Measurements from ENCODE around the gene PDXK. TPM values are rescaled to one million over a fixed set of nuclear protein-coding genes. Genes with fewer than 3 reads are reported as not detected.
A peak's percentile ranks its signal among the peaks of the same experiment; 100 is the strongest.

The PDXK gene
- total and polyA plus RNA-seq, 7 experiments from 2014 or later: 27.8 to 103 (median 74.2) TPM

DNA sequence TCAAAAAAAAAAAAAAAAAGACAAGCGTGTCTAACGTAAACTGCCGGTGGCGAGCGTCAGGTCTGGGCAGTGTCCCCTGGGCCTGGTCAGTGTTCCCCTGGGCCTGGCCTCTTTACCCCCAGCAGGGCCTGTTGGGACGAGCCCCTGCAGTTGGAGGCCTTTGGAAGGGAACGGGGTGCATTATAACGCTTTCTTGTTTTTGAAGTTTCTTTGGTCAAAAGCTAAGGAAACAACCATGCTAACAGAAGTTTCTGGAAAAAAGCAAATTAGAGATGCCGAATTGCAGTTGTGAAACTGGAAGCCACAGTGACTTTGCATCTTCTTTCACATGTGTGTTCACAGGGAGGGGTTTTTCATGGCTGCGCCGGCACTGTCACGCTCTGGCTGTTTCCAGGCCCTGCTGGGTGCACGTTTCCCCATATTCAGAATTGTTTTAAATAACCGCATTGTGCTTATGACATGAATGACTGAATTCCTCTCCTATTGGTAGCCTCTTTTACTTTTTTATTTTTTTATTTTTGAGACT, 86.4 kb downstream of the PDXK start:
- Mint-ChIP-seq H3K27ac (peak overlapping the region in 1 of 9 donors; percentile 57), H3K36me3 (peaks cover 0 to 27% (median 0%) of the 10 kb centered on the region in 5 donors), H3K9me3 (no peaks in the 10 kb centered on the region), H3K4me3 (no peak overlapping the region), H3K4me1 (peaks cover 0 to 12% (median 0%) of the 10 kb centered on the region in 7 donors), H3K27me3 (no peaks in the 10 kb centered on the region)
- ChIA-PET POLR2A (interaction anchor here (0.6 kb wide), 1 partner anchor 530 kb away, joined by 3 read pairs; no protein-coding TSS in a partner anchor), CTCF (no interaction called here)
- Histone ChIP-seq H3K27ac (ENCODE audit: low read depth, low read length) (no peak overlapping the region), H3K4me3 (ENCODE audit: low read length) (no peak overlapping the region), H3K36me3 (ENCODE audit: control insufficient read depth in 2 of 3, insufficient read depth in 3 of 3, low read length in 3 of 3) (peaks cover 0 to 53% (median 0%) of the 10 kb centered on the region in 3 experiments), H3K4me1 (ENCODE audit: control insufficient read depth in 2 of 2, insufficient read depth in 2 of 2, low read length in 2 of 2) (no peaks in the 10 kb centered on the region), H3K9me3 (ENCODE audit: control insufficient read depth in 2 of 3, low read length in 3 of 3) (no peaks in the 10 kb centered on the region), H3K27me3 (ENCODE audit: control insufficient read depth in 2 of 2, insufficient read depth in 2 of 2, low read length in 2 of 2) (no peaks in the 10 kb centered on the region)
- intact Hi-C loops (cut with micrococcal nuclease): no loop called here
- DNase-seq: no peak
- ATAC-seq: peak; percentile 83

DNA sequence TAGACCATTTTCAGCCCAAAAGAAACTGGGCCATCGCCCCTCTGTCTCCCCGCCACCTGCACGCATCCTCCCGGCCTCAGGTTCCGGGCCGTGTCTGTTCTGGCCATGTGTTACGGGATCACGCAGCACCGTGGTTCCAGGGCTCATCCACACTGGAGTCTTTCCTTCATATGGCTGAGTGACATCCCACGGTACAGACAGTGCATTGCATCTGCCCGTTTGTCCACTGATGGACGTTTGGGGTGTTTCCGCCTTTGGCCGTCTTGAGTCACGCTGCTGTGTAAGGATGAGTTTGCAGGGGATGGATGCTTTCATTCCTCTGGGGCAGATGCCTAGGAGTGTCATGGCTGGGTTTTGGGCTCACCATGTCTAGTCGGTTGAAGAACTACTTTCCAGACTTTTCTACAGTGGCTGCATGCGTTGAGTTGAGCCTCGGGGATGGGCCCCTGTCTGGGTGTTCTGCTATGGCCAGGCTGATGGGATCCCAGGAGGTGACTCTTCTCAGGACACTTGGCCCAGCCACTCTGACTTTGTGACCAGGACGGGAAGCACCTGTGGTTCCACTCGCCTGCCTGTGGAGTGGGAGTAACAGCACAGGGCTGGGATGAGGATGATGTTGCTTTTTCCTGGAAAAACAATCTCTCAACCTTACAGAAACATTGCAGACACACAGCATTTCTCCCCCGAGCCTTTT, 87.2 kb downstream of the PDXK start:
- H3K4me1 ChIP-seq (ENCODE audit: control insufficient read depth in 2 of 2, insufficient read depth in 2 of 2, low read length in 2 of 2): no peaks in the 10 kb centered on the region
- no peak for ATAC-seq
- CTCF ChIA-PET: no interaction called here

DNA sequence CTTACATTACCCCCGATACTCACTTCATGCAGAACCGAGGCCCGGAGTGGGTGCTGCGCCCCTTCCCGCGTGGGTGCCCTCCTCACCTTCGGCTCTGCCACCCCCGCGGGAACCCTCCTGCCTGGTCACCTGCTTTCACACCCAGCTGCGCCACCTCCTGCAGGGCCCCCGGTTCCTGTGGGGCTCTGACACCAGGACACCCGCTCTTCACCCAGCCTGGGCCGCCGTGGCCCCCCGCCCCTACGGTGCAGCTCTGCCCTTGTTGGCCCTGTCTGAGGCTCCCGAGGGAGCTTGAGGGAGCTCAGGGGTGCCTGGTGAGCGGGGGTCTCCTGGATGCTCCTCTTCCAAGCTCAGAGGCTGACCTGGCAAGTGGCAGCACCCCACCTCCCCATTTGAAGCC, 89.4 kb downstream of the PDXK start:
- ChIA-PET POLR2A (no interaction called here), CTCF (interaction anchor here (0.7 to 1.9 kb wide), 3 partner anchors 110 to 132 kb away, joined by 6 to 8 read pairs (median 7); no protein-coding TSS in a partner anchor)
- Histone ChIP-seq H3K4me3 (ENCODE audit: low read length) (no peak overlapping the region), H3K27me3 (ENCODE audit: control insufficient read depth in 2 of 2, insufficient read depth in 2 of 2, low read length in 2 of 2) (no peaks in the 10 kb centered on the region), H3K36me3 (ENCODE audit: control insufficient read depth in 2 of 3, insufficient read depth in 3 of 3, low read length in 3 of 3) (peaks cover 0 to 22% (median 0%) of the 10 kb centered on the region in 3 experiments), H3K4me1 (ENCODE audit: control insufficient read depth in 2 of 2, insufficient read depth in 2 of 2, low read length in 2 of 2) (no peaks in the 10 kb centered on the region), H3K27ac (ENCODE audit: low read depth, low read length) (no peak overlapping the region), H3K9me3 (ENCODE audit: control insufficient read depth in 2 of 3, low read length in 3 of 3) (no peaks in the 10 kb centered on the region)
- Mint-ChIP-seq H3K36me3 (peaks cover 0 to 3% (median 0%) of the 10 kb centered on the region in 5 donors), H3K4me1 (peaks cover 0 to 17% (median 8%) of the 10 kb centered on the region in 7 donors), H3K9me3 (no peaks in the 10 kb centered on the region), H3K27ac (peak overlapping the region in 1 of 9 donors; percentile 25), H3K4me3 (no peak overlapping the region), H3K27me3 (no peaks in the 10 kb centered on the region)
- intact Hi-C loops (cut with micrococcal nuclease): no loop called here
- no peak for ATAC-seq
- no peak for DNase-seq

More for the DNA sequence above, 87.2 kb downstream of the PDXK start:
- Mint-ChIP-seq H3K27ac (peak overlapping the region in 5 of 9 donors; percentile 8 to 76 (median 58)), H3K36me3 (peaks cover 0 to 19% (median 0%) of the 10 kb centered on the region in 5 donors), H3K27me3 (no peaks in the 10 kb centered on the region), H3K4me1 (peaks cover 0 to 17% (median 5%) of the 10 kb centered on the region in 7 donors), H3K9me3 (no peaks in the 10 kb centered on the region), H3K4me3 (no peak overlapping the region)
- no peak overlapping the region for H3K27ac ChIP-seq (ENCODE audit: low read depth, low read length)
- H3K4me3 ChIP-seq (ENCODE audit: low read length): no peak overlapping the region
- peaks cover 0 to 44% (median 0%) of the 10 kb centered on the region in 3 experiments for H3K36me3 ChIP-seq (ENCODE audit: control insufficient read depth in 2 of 3, insufficient read depth in 3 of 3, low read length in 3 of 3)
- DNase-seq: no peak
- H3K27me3 ChIP-seq (ENCODE audit: control insufficient read depth in 2 of 2, insufficient read depth in 2 of 2, low read length in 2 of 2): no peaks in the 10 kb centered on the region
- no peaks in the 10 kb centered on the region for H3K9me3 ChIP-seq (ENCODE audit: control insufficient read depth in 2 of 3, low read length in 3 of 3)
- intact Hi-C loops (cut with micrococcal nuclease): no loop called here
- POLR2A ChIA-PET: no interaction called here

DNA sequence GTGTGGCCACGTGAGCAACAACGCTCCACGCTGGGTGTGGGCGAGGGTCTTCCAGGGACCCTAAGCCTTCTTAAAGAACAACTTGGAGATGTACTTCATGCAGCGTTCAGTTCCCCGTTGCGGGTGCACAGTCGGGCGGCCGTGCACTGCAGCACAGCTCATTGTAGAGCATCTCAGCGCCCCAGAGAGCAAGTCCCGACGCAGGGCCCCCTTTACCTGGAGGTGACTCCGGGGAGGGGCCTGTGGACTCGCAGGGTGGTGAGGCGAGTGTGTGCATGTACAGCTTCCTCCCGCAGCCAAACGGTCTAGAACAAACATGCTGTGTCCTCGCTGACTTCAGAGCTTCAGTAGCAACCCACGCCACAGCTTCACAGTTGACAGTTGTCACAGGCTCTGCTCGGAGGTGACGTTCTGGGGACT, 89.9 kb downstream of the PDXK start:
- H3K9me3 Mint-ChIP-seq: no peaks in the 10 kb centered on the region
- peaks cover 0 to 17% (median 8%) of the 10 kb centered on the region in 7 donors for H3K4me1 Mint-ChIP-seq
- H3K27ac ChIP-seq (ENCODE audit: low read depth, low read length): no peak overlapping the region
- no peak overlapping the region for H3K27ac Mint-ChIP-seq
- H3K36me3 Mint-ChIP-seq: peaks cover 0 to 3% (median 0%) of the 10 kb centered on the region in 5 donors
- CTCF ChIA-PET: interaction anchor here (0.6 to 1.9 kb wide), 4 partner anchors 109 to 462 kb away, joined by 4 to 8 read pairs (median 6); no protein-coding TSS in a partner anchor
- POLR2A ChIA-PET: no interaction called here
- no peak for ATAC-seq
- no peaks in the 10 kb centered on the region for H3K27me3 ChIP-seq (ENCODE audit: control insufficient read depth in 2 of 2, insufficient read depth in 2 of 2, low read length in 2 of 2)
- H3K36me3 ChIP-seq (ENCODE audit: control insufficient read depth in 2 of 3, insufficient read depth in 3 of 3, low read length in 3 of 3): peaks cover 0 to 17% (median 0%) of the 10 kb centered on the region in 3 experiments
- intact Hi-C loops (cut with micrococcal nuclease): no loop called here
- H3K27me3 Mint-ChIP-seq: no peaks in the 10 kb centered on the region
- no peak overlapping the region for H3K4me3 ChIP-seq (ENCODE audit: low read length)
- H3K9me3 ChIP-seq (ENCODE audit: control insufficient read depth in 2 of 3, low read length in 3 of 3): no peaks in the 10 kb centered on the region
- H3K4me1 ChIP-seq (ENCODE audit: control insufficient read depth in 2 of 2, insufficient read depth in 2 of 2, low read length in 2 of 2): no peaks in the 10 kb centered on the region
- H3K4me3 Mint-ChIP-seq: no peak overlapping the region
- DNase-seq: no peak

DNA sequence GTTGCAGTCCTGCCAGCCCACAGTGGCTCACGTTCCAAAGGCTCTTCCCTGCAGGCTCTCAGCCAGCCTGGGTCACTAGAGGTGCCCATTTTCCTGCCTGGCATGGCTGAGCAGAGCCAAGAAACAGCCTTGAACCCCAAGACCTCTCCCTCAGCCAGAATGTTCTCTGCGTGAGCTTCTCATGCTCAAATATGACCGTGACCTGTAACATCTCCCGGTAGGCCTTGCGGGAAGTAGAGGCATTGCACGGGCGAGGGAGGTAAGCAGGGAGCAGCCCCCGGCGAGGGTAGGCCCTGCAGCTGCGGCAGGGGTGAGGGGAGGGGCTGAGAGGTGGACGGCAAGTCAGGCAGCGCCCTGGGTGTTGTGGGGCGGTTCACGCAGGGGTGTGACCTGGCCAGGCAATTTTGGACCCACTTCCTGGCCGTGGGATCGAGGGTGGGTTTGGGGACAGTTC, 90.4 kb downstream of the PDXK start:
- H3K27ac Mint-ChIP-seq: no peak overlapping the region
- Histone ChIP-seq H3K9me3 (ENCODE audit: control insufficient read depth in 2 of 3, low read length in 3 of 3) (no peaks in the 10 kb centered on the region), H3K4me3 (ENCODE audit: low read length) (no peak overlapping the region), H3K36me3 (ENCODE audit: control insufficient read depth in 2 of 3, insufficient read depth in 3 of 3, low read length in 3 of 3) (peaks cover 0 to 12% (median 0%) of the 10 kb centered on the region in 3 experiments), H3K4me1 (ENCODE audit: control insufficient read depth in 2 of 2, insufficient read depth in 2 of 2, low read length in 2 of 2) (no peaks in the 10 kb centered on the region), H3K27me3 (ENCODE audit: control insufficient read depth in 2 of 2, insufficient read depth in 2 of 2, low read length in 2 of 2) (no peaks in the 10 kb centered on the region), H3K27ac (ENCODE audit: low read depth, low read length) (no peak overlapping the region)
- ATAC-seq (no peak), DNase-seq (no peak)
- ChIA-PET POLR2A (no interaction called here), CTCF (interaction anchor here (0.6 to 1.9 kb wide), 4 partner anchors 126 to 462 kb away, joined by 4 to 7 read pairs (median 6); no protein-coding TSS in a partner anchor)
- H3K9me3 Mint-ChIP-seq: no peaks in the 10 kb centered on the region
- intact Hi-C loops (cut with micrococcal nuclease): no loop called here
- H3K4me3 Mint-ChIP-seq: no peak overlapping the region
- H3K27me3 Mint-ChIP-seq: no peaks in the 10 kb centered on the region
- peaks cover 0 to 17% (median 8%) of the 10 kb centered on the region in 7 donors for H3K4me1 Mint-ChIP-seq
- peaks cover 0 to 3% (median 0%) of the 10 kb centered on the region in 5 donors for H3K36me3 Mint-ChIP-seq

DNA sequence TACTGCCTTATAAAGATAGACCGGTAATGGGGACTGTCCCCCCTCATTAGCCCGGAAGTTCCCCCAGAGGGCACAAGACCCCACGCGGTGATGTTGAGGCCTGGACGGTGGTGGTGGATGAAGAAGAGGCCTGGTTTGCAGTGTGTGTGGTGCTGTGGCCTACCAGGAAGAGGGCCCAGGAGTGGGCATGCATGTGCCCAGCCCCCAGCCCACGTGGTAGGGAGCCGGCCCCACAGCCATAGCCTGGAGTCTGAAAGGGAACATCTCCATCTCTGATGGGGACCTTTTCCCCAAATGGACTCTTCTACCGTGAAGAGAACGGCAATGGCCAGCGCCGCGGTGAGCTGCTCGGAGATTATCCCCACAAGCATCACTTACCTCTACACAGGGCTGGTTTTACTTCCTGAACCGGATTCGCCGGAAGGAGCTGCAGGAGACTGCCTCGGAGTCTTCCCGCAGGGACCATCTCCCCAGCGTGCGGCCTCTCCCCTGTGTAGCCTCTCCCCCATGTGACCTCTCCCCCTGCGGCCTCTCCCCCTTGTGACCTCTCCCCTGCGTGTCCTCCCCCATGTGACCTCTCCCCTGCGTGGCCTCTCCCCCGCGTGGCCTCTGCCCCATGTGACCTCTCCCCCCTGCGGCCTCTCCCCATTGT, 91.0 kb downstream of the PDXK start:
- no peaks in the 10 kb centered on the region for H3K9me3 Mint-ChIP-seq
- ATAC-seq: no peak
- no peak for DNase-seq
- no peaks in the 10 kb centered on the region for H3K27me3 Mint-ChIP-seq
- no peaks in the 10 kb centered on the region for H3K4me1 ChIP-seq (ENCODE audit: control insufficient read depth in 2 of 2, insufficient read depth in 2 of 2, low read length in 2 of 2)
- H3K27ac Mint-ChIP-seq: no peak overlapping the region
- H3K9me3 ChIP-seq (ENCODE audit: control insufficient read depth in 2 of 3, low read length in 3 of 3): no peaks in the 10 kb centered on the region
- no peak overlapping the region for H3K4me3 Mint-ChIP-seq
- CTCF ChIA-PET: interaction anchor here (0.6 to 1.9 kb wide), 5 partner anchors 125 to 153 kb away, joined by 4 to 7 read pairs (median 6); no protein-coding TSS in a partner anchor
- peaks cover 4 to 21% (median 12%) of the 10 kb centered on the region in 7 donors for H3K4me1 Mint-ChIP-seq
- intact Hi-C loops (cut with micrococcal nuclease): loop anchor here (1.0 to 5.0 kb wide), 5 partner anchors 45 to 129 kb away; no protein-coding TSS in a partner anchor
- POLR2A ChIA-PET: interaction anchor here (0.7 to 1.2 kb wide), 3 partner anchors 20 to 275 kb away, joined by 3 to 4 read pairs (median 3); no protein-coding TSS in a partner anchor
- H3K36me3 ChIP-seq (ENCODE audit: control insufficient read depth in 2 of 3, insufficient read depth in 3 of 3, low read length in 3 of 3): peaks cover 0 to 10% (median 0%) of the 10 kb centered on the region in 3 experiments
- no peak overlapping the region for H3K27ac ChIP-seq (ENCODE audit: low read depth, low read length)
- peaks cover 0 to 3% (median 0%) of the 10 kb centered on the region in 5 donors for H3K36me3 Mint-ChIP-seq
- no peak overlapping the region for H3K4me3 ChIP-seq (ENCODE audit: low read length)
- H3K27me3 ChIP-seq (ENCODE audit: control insufficient read depth in 2 of 2, insufficient read depth in 2 of 2, low read length in 2 of 2): no peaks in the 10 kb centered on the region

Measured in naive thymus-derived CD4-positive, alpha-beta T cell (primary cell).